Gastroesophageal sphincter (tissue), 4 donors: ENCODE measurements around the gene RUNX2. TPM values are rescaled to one million over a fixed set of nuclear protein-coding genes. Genes with fewer than 3 reads are reported as not detected.

Source experiments
- ATAC-seq: fragments of 150-250 bp; one replicate; pipeline ENCODE4 v1.9.1; 2016; ENCODE audit warnings: mild to moderate bottlenecking, moderate library complexity
- H3K27ac ChIP-seq, 4 donors: fragments of 200-600 bp; sonication (generic) in 3 of 4; 1 replicate in 3 of 4; 2 replicates in 1 of 4; pipeline ENCODE4 v1.5.1; 2016 to 2019
- H3K27me3 ChIP-seq: fragments of 200-600 bp; sonication (generic); one replicate; pipeline ENCODE4 v1.5.1; 2019
- H3K36me3 ChIP-seq, 2 donors: fragments of 200-600 bp; sonication (generic); one replicate each; pipeline ENCODE4 v1.5.1; 2019; ENCODE audit warnings: control low read depth in 1 of 2
- H3K4me1 ChIP-seq, 3 donors: fragments of 200-600 bp; sonication (generic); 1 replicate in 2 of 3; 2 replicates in 1 of 3; pipeline ENCODE4 v1.5.1; 2016 to 2019; ENCODE audit warnings: control low read depth in 2 of 3
- H3K4me3 ChIP-seq, 2 donors: fragments of 200-600 bp; sonication (generic); one replicate each; pipeline ENCODE4 v1.5.1; 2019; ENCODE audit warnings: mild to moderate bottlenecking in 1 of 2, moderate library complexity in 1 of 2
- H3K9me3 ChIP-seq, 3 donors: fragments of 200-600 bp; sonication (generic); one replicate each; pipeline ENCODE4 v1.5.1; 2017 to 2019; ENCODE audit warnings: control low read depth in 2 of 3
- CTCF ChIP-seq, 4 experiments: fragments of 200-600 bp in 2 of 4; fragments of 450-650 bp in 2 of 4; sonication (generic) in 1 of 4; IDR thresholded peaks; one replicate each; pipeline ENCODE4 v1.5.1; 2017 to 2019; ENCODE audit warnings: antibody characterized with exemption in 4 of 4, mild to moderate bottlenecking in 2 of 4, moderate library complexity in 2 of 4
- EP300 ChIP-seq: sonication (generic); formaldehyde crosslinking; IDR thresholded peaks from one replicate; pipeline ENCODE4 v1.6.1; 2017; ENCODE audit warnings: antibody characterized with exemption, mild to moderate bottlenecking
- POLR2A ChIP-seq, 2 donors: fragments of 450-650 bp; IDR thresholded peaks; one replicate each; pipeline ENCODE4 v1.6.1; 2017; ENCODE audit warnings: antibody characterized with exemption in 2 of 2, mild to moderate bottlenecking in 2 of 2, moderate library complexity in 1 of 2
- POLR2AphosphoS5 ChIP-seq: sonication (generic); formaldehyde crosslinking; IDR thresholded peaks from one replicate; pipeline ENCODE4 v1.6.1; 2017; ENCODE audit warnings: antibody characterized with exemption
- WGBS, 2 donors: methylation state at CpG; one replicate each; pipeline ENCODE4 v1.1.5; 2018; ENCODE audit warnings: low coverage in 1 of 2; 5-methylcytosine and 5-hydroxymethylcytosine counted together
- total RNA-seq, 4 donors: library from RNA; depleted of rRNA; stranded (reverse); fragments of >200 nt; gene quantifications; one replicate each; pipeline ENCODE4 v1.1.0, GENCODE V29; 2016

Gene RUNX2
- total RNA-seq, 4 donors from 2014 or later: 0.16 to 0.94 (median 0.65) TPM

- 95 to 100% methylated on average over 1 to 4 of the region's 4 CpGs for WGBS, 2 donors
- H3K36me3 ChIP-seq: no peaks in the 10 kb centered on the region
- TF ChIP-seq CTCF (IDR thresholded peaks at IDR 0.05) (no peak), POLR2AphosphoS5 (no peak), POLR2A (IDR thresholded peaks at IDR 0.05) (no peak), EP300 (no peak)
Observed at GRCh38 chr6:45562171-45562570, 234.0 kb downstream of the RUNX2 start.

GRCh38 chr6:45563041-45563440, 234.9 kb downstream of the RUNX2 start:
- H3K27me3 ChIP-seq: peaks cover 5% of the 10 kb centered on the region
- no peak for TF ChIP-seq POLR2AphosphoS5
- no peak for TF ChIP-seq EP300
- no peak for TF ChIP-seq CTCF (IDR thresholded peaks at IDR 0.05)
- no peak for TF ChIP-seq POLR2A (IDR thresholded peaks at IDR 0.05)
- no peaks in the 10 kb centered on the region for H3K9me3 ChIP-seq
- H3K36me3 ChIP-seq: no peaks in the 10 kb centered on the region
- 26 to 28% methylated on average over 5 to 6 of the region's 7 CpGs for WGBS, 2 donors
- ATAC-seq: no peak
- H3K27ac ChIP-seq: no peak overlapping the region
- H3K4me1 ChIP-seq: no peaks in the 10 kb centered on the region
- no peak overlapping the region for H3K4me3 ChIP-seq

More at GRCh38 chr6:45562171-45562570, 234.0 kb downstream of the RUNX2 start:
- Histone ChIP-seq H3K9me3 (no peaks in the 10 kb centered on the region), H3K27me3 (peaks cover 5% of the 10 kb centered on the region), H3K4me1 (no peaks in the 10 kb centered on the region), H3K27ac (no peak overlapping the region), H3K4me3 (no peak overlapping the region)
- ATAC-seq: no peak

- H3K9me3 ChIP-seq: no peaks in the 10 kb centered on the region
- H3K4me1 ChIP-seq: no peaks in the 10 kb centered on the region
- TF ChIP-seq POLR2A (IDR thresholded peaks at IDR 0.05) (no peak), CTCF (IDR thresholded peaks at IDR 0.05) (no peak), EP300 (no peak), POLR2AphosphoS5 (no peak)
- peaks cover 5% of the 10 kb centered on the region for H3K27me3 ChIP-seq
- H3K4me3 ChIP-seq: no peak overlapping the region
- no peak for ATAC-seq
- no peaks in the 10 kb centered on the region for H3K36me3 ChIP-seq
- WGBS, 2 donors: 75 to 94% methylated on average over 2 of the region's 2 CpGs
- no peak overlapping the region for H3K27ac ChIP-seq
Observed at GRCh38 chr6:45563844-45564243, 235.7 kb downstream of the RUNX2 start.

GRCh38 chr6:45566882-45567281, 238.8 kb downstream of the RUNX2 start:
- WGBS, 2 donors: 50 to 79% methylated on average over 1 to 2 of the region's 4 CpGs
- H3K9me3 ChIP-seq: no peaks in the 10 kb centered on the region
- no peaks in the 10 kb centered on the region for H3K36me3 ChIP-seq
- no peak overlapping the region for H3K4me3 ChIP-seq
- no peak for ATAC-seq
- TF ChIP-seq EP300 (no peak), POLR2AphosphoS5 (no peak), CTCF (IDR thresholded peaks at IDR 0.05) (no peak), POLR2A (IDR thresholded peaks at IDR 0.05) (no peak)
- peaks cover 5% of the 10 kb centered on the region for H3K27me3 ChIP-seq
- no peaks in the 10 kb centered on the region for H3K4me1 ChIP-seq
- H3K27ac ChIP-seq: no peak overlapping the region

- H3K36me3 ChIP-seq: no peaks in the 10 kb centered on the region
- H3K4me1 ChIP-seq: no peaks in the 10 kb centered on the region
- no peak for TF ChIP-seq POLR2AphosphoS5
- TF ChIP-seq EP300: no peak
- no peak for TF ChIP-seq POLR2A (IDR thresholded peaks at IDR 0.05)
- no peak for TF ChIP-seq CTCF (IDR thresholded peaks at IDR 0.05)
- no peak for ATAC-seq
- H3K27ac ChIP-seq: no peak overlapping the region
- 94 to 100% methylated on average over 1 to 2 of the region's 2 CpGs for WGBS, 2 donors
- no peak overlapping the region for H3K4me3 ChIP-seq
- no peaks in the 10 kb centered on the region for H3K27me3 ChIP-seq
- no peaks in the 10 kb centered on the region for H3K9me3 ChIP-seq
Observed at GRCh38 chr6:45567879-45568278, 239.7 kb downstream of the RUNX2 start.
